Breast epithelium (tissue), 3 donors: ENCODE results near the gene MR1.

Experiments
- CTCF ChIP-seq, 3 donors: fragments of 450-650 bp; IDR thresholded peaks; one replicate each; pipeline ENCODE4 v1.5.1; 2016 to 2017; ENCODE audit warnings: antibody characterized with exemption in 3 of 3, mild to moderate bottlenecking in 3 of 3, moderate library complexity in 3 of 3
- POLR2A ChIP-seq: fragments of 450-650 bp; IDR thresholded peaks from one replicate; pipeline ENCODE4 v1.6.1; 2016; ENCODE audit warnings: antibody characterized with exemption, mild to moderate bottlenecking, moderate library complexity
- POLR2AphosphoS5 ChIP-seq, 3 donors: sonication (generic); formaldehyde crosslinking; IDR thresholded peaks; one replicate each; pipeline ENCODE4 v1.6.1; 2017; ENCODE audit warnings: antibody characterized with exemption in 3 of 3

- no peak for TF ChIP-seq CTCF (IDR thresholded peaks at IDR 0.05)
- no peak for TF ChIP-seq POLR2AphosphoS5 (IDR thresholded peaks at IDR 0.05)
- TF ChIP-seq POLR2A, result no peak
Observed at GRCh38 chr1:181080556-181080955, 46.8 kb downstream of the MR1 start.
